Measurements from ENCODE around the gene RAD51AP1.

DNA sequence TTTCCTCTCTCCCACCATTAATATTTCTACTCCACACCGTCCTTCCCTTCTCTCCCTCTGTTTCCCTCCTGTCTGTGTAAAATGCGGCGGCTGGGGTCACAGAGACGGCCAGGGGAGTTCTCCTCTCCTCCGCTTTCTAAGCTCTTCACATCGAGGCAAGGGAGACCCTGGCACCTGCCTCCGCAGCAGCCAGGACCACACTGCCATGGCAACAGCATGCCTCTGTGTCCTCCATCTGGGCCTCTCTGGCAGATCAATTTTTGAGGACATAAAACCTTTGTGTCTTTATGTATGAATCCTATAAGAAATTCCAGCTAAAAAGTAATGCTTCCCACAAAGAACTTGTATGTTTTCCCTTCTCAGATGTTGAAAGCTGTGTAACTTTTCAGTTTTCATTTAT, 64.7 kb downstream of the RAD51AP1 start:
- TF ChIP-seq, protein P1, sequence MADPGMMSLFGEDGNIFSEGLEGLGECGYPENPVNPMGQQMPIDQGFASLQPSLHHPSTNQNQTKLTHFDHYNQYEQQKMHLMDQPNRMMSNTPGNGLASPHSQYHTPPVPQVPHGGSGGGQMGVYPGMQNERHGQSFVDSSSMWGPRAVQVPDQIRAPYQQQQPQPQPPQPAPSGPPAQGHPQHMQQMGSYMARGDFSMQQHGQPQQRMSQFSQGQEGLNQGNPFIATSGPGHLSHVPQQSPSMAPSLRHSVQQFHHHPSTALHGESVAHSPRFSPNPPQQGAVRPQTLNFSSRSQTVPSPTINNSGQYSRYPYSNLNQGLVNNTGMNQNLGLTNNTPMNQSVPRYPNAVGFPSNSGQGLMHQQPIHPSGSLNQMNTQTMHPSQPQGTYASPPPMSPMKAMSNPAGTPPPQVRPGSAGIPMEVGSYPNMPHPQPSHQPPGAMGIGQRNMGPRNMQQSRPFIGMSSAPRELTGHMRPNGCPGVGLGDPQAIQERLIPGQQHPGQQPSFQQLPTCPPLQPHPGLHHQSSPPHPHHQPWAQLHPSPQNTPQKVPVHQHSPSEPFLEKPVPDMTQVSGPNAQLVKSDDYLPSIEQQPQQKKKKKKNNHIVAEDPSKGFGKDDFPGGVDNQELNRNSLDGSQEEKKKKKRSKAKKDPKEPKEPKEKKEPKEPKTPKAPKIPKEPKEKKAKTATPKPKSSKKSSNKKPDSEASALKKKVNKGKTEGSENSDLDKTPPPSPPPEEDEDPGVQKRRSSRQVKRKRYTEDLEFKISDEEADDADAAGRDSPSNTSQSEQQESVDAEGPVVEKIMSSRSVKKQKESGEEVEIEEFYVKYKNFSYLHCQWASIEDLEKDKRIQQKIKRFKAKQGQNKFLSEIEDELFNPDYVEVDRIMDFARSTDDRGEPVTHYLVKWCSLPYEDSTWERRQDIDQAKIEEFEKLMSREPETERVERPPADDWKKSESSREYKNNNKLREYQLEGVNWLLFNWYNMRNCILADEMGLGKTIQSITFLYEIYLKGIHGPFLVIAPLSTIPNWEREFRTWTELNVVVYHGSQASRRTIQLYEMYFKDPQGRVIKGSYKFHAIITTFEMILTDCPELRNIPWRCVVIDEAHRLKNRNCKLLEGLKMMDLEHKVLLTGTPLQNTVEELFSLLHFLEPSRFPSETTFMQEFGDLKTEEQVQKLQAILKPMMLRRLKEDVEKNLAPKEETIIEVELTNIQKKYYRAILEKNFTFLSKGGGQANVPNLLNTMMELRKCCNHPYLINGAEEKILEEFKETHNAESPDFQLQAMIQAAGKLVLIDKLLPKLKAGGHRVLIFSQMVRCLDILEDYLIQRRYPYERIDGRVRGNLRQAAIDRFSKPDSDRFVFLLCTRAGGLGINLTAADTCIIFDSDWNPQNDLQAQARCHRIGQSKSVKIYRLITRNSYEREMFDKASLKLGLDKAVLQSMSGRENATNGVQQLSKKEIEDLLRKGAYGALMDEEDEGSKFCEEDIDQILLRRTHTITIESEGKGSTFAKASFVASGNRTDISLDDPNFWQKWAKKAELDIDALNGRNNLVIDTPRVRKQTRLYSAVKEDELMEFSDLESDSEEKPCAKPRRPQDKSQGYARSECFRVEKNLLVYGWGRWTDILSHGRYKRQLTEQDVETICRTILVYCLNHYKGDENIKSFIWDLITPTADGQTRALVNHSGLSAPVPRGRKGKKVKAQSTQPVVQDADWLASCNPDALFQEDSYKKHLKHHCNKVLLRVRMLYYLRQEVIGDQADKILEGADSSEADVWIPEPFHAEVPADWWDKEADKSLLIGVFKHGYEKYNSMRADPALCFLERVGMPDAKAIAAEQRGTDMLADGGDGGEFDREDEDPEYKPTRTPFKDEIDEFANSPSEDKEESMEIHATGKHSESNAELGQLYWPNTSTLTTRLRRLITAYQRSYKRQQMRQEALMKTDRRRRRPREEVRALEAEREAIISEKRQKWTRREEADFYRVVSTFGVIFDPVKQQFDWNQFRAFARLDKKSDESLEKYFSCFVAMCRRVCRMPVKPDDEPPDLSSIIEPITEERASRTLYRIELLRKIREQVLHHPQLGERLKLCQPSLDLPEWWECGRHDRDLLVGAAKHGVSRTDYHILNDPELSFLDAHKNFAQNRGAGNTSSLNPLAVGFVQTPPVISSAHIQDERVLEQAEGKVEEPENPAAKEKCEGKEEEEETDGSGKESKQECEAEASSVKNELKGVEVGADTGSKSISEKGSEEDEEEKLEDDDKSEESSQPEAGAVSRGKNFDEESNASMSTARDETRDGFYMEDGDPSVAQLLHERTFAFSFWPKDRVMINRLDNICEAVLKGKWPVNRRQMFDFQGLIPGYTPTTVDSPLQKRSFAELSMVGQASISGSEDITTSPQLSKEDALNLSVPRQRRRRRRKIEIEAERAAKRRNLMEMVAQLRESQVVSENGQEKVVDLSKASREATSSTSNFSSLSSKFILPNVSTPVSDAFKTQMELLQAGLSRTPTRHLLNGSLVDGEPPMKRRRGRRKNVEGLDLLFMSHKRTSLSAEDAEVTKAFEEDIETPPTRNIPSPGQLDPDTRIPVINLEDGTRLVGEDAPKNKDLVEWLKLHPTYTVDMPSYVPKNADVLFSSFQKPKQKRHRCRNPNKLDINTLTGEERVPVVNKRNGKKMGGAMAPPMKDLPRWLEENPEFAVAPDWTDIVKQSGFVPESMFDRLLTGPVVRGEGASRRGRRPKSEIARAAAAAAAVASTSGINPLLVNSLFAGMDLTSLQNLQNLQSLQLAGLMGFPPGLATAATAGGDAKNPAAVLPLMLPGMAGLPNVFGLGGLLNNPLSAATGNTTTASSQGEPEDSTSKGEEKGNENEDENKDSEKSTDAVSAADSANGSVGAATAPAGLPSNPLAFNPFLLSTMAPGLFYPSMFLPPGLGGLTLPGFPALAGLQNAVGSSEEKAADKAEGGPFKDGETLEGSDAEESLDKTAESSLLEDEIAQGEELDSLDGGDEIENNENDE (IDR thresholded peaks at IDR 0.05; ENCODE audit: insufficient replicate concordance, low read length), result no peak
- TF ChIP-seq HDAC2 (IDR thresholded peaks at IDR 0.05; ENCODE audit: borderline replicate concordance in 1 of 2, low read depth in 2 of 2, low read length in 2 of 2), result no peak
